ENCODE results near the gene NRXN3.

- TF ChIP-seq CTCF (IDR thresholded peaks at IDR 0.05; ENCODE audit: poor library complexity) = no peak
- TF ChIP-seq EZH2phosphoT487 (IDR thresholded peaks at IDR 0.05; ENCODE audit: low read depth, severe bottlenecking, unreplicated experiment) = no peak
Measured at GRCh38 chr14:79552778-79553177, 1382.6 kb downstream of the NRXN3 start.
